Erythroblast (primary cell): ENCODE data around the gene SLC39A11.

Experiments used
- DNase-seq, 2 experiments: peaks; one replicate each; lab custom pipeline; 2025; lab: John Stamatoyannopoulos, UW
- GATA1 ChIP-seq: IDR thresholded peaks from 2 replicates; pipeline ENCODE4 v1.6.1; 2011; ENCODE audit warnings: low read depth, mild to moderate bottlenecking, control low read depth, low read length, moderate library complexity
- POLR2A ChIP-seq: IDR thresholded peaks from 2 replicates; pipeline ENCODE4 v1.6.1; 2011; ENCODE audit warnings: mild to moderate bottlenecking, low read length

The SLC39A11 gene

GRCh38 chr17:72735048-72735447, 357.4 kb downstream of the SLC39A11 start:
- no peak for TF ChIP-seq POLR2A
- TF ChIP-seq GATA1 = no peak
- no peak for DNase-seq

GRCh38 chr17:72734613-72735012, 357.9 kb downstream of the SLC39A11 start:
- TF ChIP-seq GATA1 = no peak
- no peak for TF ChIP-seq POLR2A
- no peak for DNase-seq

- DNase-seq = no peak
- TF ChIP-seq POLR2A (no peak), GATA1 (no peak)
Measured at GRCh38 chr17:72733619-72734282, 358.7 kb downstream of the SLC39A11 start.

- no peak for TF ChIP-seq POLR2A
- TF ChIP-seq GATA1 = no peak
- no peak for DNase-seq
Measured at GRCh38 chr17:72732893-72733618, 359.4 kb downstream of the SLC39A11 start.

GRCh38 chr17:72730077-72730476, 362.4 kb downstream of the SLC39A11 start:
- TF ChIP-seq GATA1 = no peak
- no peak for TF ChIP-seq POLR2A
- peak; percentile 12 to 17 for DNase-seq

GRCh38 chr17:72726936-72727335, 365.6 kb downstream of the SLC39A11 start:
- TF ChIP-seq GATA1 = no peak
- TF ChIP-seq POLR2A = no peak
- no peak for DNase-seq

- DNase-seq = peak; percentile 59 to 71
- TF ChIP-seq GATA1 = no peak
- TF ChIP-seq POLR2A = no peak
Measured at GRCh38 chr17:72725433-72726068, 366.9 kb downstream of the SLC39A11 start.

- TF ChIP-seq GATA1 (no peak), POLR2A (no peak)
- no peak for DNase-seq
Measured at GRCh38 chr17:72724267-72724666, 368.2 kb downstream of the SLC39A11 start.

GRCh38 chr17:72723711-72724110, 368.8 kb downstream of the SLC39A11 start:
- no peak for DNase-seq
- TF ChIP-seq GATA1 = no peak
- no peak for TF ChIP-seq POLR2A

- TF ChIP-seq GATA1 (no peak), POLR2A (no peak)
- no peak for DNase-seq
Measured at GRCh38 chr17:72720494-72720825, 372.0 kb downstream of the SLC39A11 start.

GRCh38 chr17:72719578-72720493, 372.7 kb downstream of the SLC39A11 start:
- DNase-seq = no peak
- TF ChIP-seq GATA1 (no peak), POLR2A (no peak)

- no peak for DNase-seq
Measured at GRCh38 chr17:72719206-72719577, 373.3 kb downstream of the SLC39A11 start.

GRCh38 chr17:72717676-72718075, 374.8 kb downstream of the SLC39A11 start:
- TF ChIP-seq GATA1 = no peak
- DNase-seq = no peak

More at GRCh38 chr17:72719206-72719577, 373.3 kb downstream of the SLC39A11 start:
- TF ChIP-seq GATA1 = no peak
- no peak for TF ChIP-seq POLR2A
